ENCODE measurements around the gene HERC5.
"Not testable (repeated sequence)": the region's sequence is repeated elsewhere in the genome, so short reads cannot be mapped to it uniquely, and the experiment has no call there.

The HERC5 gene

DNA sequence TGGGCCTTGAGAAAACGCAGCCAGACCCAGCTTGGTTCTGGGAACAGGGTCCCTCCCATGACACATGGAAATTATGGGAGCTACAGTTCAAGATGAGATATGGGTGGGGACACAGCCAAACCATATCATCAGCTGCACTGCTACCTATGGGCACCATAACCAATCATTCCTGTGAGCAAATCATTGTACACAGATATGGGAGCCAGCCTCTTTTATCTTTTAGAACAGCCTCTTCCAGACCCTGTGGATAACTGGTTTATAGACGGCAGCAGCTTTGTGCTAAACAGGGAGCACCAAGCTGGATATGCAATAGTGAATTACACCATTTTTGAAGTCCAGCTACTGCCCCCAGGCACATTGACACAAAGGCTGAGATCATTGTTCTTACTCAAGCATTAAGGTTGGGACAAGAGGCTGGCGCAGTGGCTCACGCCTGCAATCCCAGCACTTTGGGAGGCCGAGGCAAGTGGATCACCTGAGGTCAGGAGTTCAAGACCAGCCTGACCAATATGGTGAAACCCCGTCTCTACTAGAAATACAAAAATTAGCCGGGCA is 8.6 kb upstream of the HERC5 start:
- DNase-seq (ENCODE audit: low read depth) = not testable (repeated sequence)

DNA sequence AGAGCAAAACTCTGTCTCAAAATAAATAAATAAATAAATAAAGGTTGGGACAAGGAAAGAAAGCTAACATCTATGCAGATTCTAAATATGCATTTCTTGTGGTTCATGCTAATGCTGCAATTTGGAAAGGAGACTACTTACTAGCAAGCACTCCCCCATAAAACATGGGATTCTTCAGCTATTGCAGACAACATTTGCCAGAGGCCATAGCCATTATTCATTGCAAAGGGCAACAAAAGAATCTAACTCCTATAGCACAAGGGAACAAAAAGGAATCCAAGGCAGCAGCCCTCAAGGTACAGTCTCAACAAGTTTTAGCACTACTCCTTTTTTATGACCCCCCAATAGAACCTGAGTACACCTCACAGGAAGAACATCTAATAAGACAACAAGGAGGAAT is 8.0 kb upstream of the HERC5 start:
- DNase-seq (ENCODE audit: low read depth) = no peak

DNA sequence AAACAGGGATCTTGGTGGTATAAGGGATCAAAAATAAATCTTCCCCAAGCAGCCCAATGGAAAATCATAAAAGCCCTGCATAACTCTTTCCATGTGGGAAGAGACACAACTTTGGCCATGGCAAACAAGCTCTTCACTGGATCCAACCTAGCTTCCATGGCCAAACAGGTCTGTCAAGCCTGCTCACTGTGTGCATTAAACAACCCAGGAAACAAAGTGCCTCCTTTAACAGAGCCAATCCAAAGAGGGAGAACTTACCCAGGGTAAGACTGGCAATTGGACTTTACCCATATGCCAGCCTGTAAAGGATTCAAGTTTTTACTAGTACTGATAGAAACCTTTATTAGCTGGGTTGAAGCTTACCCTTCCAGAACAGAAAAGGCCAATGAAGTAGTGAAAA is 7.6 kb upstream of the HERC5 start:
- no peak for DNase-seq (ENCODE audit: low read depth)

DNA sequence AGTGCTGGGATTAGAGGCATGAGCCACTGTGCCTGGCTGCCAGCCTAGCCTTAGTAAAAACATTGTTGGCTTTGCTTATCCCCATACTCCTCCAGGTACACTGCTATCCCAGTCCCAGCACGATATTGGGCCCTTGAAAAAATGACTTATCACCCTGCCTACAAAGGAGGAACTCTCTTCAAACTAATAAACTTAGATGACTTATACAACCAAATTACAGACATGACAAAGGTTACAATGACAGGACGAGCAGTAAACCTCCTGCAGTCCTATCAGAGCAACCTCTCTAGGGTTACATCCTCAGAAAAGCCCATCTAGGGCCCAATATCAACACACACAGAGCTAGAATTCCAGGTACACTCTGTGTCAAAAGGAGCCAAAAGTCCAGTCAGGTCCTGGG is 5.7 kb upstream of the HERC5 start:
- no peak for DNase-seq (ENCODE audit: low read depth)

DNA sequence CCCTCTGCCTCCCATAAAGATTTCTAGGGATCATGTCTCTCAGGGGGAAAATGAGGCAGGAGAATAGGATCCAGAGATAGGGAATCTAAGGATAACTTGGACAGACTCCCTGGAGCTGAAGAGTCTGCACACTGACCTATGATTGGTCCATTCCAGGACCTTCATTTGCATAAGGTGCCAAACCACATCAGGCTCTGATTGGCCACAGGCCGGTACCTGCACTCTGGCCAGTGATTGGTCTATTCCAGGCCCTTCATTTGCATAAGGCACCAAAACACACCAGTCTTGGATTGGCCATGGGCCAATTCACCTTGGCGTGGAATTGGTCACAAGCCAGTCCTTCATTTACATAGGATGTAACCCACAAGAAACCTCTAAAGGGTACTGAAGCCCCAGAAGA is 4.0 kb upstream of the HERC5 start:
- no peak for DNase-seq (ENCODE audit: low read depth)

DNA sequence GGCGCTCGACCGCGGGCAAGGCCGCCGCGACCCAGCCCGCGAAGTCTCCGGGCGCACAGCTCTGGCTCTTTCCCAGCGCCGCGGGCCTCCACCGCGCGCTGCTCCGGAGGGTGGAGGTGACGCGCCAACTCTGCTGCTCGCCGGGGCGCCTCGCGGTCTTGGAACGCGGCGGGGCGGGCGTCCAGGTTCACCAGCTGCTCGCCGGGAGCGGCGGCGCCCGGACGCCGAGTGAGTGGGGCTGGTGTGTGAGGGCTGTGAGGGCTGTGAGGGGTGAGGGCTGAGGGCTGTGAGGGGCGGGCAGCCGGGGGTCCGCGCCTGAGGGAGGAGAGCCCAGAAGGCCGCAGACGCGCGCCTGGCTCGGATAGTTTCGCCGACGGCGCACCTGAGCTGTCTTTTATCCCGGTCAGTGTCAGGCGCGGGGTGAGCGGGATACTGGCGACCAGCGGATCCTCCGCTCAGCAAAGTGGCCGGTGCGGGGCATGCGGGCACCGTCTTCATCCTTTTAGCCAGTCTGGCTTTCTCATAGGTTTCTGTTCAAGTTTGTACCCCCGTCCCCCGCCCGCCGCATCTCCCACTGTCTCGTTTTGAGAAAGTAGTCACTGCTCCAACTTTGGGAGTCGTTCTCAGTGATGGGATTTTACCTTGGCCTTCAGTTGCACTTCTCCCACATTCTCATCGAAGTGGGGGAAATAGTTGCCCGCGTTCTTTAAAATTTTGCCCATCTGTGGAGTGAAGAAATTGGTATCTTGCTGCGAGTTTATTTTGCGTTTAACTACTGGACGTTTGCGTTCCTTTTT is 586 bp downstream of the HERC5 start:
- DNase-seq (ENCODE audit: low read depth) = no peak

DNA sequence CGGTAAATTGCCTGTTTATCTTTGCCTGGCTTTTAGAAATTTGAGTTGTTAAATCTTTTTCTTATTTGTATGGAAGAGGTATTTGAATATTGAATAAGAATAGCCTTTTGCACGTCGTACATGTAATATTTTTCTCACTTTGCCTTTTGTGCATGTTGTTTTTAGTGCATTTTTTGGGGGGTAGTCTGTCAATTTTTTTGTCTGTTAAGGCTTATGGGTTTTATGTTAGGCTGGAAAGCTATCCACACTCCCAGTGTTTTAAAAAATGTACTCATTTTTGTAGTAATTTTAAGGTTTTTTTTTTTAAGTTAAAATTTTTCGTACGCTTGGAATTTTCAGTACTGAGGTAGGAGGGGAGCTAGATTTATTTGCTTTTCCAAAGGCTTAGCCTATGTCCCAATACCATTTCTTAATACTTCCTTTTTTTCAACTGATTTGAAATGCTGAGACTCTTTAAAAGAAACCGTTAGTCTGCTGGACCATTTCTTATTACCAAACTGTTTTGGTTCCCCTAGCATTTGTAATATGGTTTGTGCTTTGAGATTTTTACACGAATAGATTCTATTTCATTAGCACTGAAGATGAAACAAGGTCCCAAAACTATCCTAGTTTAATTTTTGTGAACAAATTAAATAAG is 1.3 kb downstream of the HERC5 start:
- no peak for DNase-seq (ENCODE audit: low read depth)

DNA sequence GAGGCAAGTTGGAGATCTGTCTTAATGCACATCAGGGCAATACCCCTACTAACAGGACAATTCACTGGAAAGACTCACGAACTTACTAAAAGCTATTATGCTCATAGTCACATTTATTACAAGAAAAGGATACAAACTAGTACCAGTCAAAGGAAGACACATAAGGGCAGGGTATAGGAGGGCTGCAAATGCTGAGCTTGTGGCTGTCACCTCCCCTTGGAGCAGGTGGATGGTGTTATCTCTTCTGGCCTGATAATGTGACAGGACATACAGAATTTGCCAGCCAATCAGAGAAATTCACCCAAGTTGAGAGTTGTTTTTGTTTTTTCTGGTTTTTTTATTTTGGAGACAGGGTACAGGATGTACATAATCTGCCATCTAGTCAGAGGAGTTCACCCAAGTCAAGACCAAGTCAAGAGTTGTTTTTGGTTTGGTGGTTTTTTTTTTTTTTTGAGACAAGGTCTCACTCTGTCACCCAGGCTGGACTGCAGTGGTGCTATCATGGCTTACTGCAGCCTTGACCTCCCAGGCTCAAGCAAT is 8.8 kb downstream of the HERC5 start:
- no peak for DNase-seq (ENCODE audit: low read depth)

DNA sequence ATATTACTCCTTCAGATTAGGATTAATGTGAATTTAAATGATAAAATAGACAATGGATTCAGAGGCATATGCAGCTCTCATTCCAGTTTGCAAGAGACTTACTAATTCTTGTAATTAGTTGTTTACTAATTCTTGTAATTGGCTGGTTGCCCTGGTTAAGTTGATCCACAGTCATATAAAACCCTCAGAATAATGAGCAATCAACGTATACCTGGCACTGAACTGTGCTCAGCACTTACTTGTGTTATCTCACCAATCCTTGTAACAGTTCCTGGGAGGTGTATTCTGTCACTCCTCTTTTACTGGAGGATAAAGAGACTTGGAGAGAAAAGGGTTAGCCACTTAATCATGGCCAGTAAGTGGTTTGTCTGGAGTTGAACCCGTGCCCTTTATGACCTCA is 10.5 kb downstream of the HERC5 start:
- DNase-seq (ENCODE audit: low read depth) = no peak

DNA sequence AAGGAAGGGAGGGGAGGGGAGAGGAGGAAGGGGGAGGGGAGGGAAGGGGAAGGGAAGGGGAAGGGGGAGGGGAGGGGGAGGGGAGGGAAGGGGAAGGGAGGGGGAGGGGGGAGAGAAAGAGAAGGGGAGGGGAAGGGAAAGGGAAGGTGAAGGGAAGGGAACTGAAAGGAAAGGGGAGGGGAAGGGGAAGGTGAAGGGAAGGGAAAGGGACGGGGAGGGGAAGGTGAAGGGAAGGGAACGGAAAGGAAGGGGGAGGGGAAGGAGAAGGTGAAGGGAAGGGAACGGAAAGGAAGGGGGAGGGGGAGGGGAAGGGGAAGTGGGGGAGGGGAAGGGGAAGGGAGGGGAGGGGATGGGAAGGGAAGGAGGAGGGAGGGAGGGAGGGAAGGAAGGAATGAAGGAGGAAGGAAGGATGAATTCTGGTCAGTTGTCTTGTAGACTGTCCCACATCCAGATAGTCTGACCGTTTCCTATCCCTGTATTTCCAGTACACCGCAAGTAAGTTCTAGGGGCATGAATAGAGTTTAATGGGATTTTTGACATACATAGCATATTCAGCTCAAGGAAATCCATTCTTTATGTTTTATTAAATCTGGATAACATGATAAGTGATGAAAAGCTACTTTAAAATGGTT is 20.4 kb downstream of the HERC5 start:
- DNase-seq (ENCODE audit: low read depth) = no peak

DNA sequence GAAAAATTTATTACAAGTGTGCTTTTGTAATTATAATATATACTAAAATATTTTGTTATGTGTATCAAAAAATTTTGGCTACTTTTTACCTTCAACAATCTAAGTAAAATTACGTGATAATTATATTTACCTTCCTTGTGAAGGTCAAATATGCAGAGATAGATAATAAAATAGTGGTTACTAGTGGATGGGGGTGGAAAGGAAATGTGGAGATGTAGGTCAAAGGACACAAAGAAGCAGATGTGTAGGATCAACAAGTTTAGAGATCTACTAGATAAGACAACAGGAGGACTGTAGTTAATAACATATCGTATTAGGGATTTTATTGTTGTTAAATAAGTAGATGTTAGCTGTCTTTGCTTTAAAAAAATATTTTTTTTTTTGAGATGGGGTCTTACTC is 21.3 kb downstream of the HERC5 start:
- no peak for DNase-seq (ENCODE audit: low read depth)

DNA sequence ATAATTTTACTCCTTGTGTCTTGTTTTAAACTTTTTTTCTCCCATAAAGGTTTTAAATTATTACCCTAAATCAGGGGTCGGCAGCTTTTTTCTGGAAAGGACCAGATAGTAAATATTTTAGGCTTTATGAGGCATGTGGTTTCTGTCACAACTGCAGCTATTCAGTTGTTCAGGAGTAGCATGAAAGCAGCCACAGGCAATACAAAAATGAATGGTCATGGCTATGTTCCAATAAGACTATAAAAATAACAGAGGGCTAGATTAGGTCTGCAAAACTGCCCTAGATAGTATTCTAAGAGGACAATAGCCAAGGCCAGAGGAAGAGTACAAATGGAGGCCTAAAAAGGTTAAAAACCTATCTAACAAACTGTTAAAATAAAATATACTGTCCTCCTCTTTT is 24.6 kb downstream of the HERC5 start:
- no peak for DNase-seq (ENCODE audit: low read depth)

DNA sequence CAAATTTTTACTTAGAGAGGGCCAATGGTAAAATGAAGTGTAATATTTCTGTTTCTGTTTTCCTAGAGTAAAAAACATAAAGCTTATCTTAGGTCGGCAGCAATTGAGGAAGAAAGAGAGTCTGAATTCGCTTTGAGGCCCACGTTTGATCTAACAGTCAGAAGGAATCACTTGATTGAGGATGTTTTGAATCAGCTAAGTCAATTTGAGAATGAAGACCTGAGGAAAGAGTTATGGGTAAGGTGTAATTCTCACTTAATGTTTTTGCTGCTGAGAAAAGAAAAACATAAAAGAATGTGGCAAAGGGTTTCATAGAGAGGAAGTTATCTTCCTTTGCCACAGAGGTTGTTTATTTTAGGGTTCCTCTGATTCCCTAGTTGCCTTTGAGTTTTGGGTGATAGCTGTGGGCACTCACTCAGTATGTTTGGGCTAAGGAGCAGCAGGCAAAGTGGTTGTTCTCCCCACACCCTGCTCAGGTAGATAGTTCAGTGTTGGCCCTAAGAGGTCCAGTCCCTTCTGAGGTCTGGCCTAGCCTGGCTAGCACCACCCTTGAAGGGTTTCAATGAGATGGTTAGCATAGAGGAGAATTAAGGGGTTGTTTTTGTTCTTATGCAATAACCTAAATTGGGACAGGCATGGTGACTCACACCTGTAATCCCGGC is 32.3 kb downstream of the HERC5 start:
- no peak for DNase-seq (ENCODE audit: low read depth)

DNA sequence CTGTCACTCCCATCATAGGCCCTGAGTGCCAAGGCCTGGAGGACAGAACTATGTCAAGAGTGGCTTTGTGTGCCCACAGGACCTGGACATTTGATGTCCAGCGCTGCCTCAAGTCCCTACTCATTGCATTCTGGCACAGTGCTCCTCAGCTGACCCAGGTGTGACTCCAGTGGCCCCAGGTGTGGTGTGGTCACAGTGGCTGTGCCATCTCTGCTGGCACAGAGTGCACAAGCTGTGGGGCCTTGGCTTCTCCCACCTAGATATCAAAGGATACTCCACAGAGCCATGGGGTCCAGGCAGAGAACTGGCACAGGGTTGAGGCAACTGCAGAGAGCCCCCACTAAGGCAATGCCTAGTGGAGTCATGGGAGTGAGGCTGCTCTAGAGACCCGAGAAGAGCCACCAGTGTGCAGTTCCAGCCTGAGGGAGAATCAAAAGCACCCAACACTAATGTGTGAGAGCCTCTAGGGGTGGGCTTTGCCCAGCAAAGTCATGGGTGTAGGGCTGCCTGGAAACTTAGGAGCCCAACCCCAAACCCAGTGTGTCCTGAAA is 41.0 kb downstream of the HERC5 start:
- DNase-seq (ENCODE audit: low read depth) = no peak

DNA sequence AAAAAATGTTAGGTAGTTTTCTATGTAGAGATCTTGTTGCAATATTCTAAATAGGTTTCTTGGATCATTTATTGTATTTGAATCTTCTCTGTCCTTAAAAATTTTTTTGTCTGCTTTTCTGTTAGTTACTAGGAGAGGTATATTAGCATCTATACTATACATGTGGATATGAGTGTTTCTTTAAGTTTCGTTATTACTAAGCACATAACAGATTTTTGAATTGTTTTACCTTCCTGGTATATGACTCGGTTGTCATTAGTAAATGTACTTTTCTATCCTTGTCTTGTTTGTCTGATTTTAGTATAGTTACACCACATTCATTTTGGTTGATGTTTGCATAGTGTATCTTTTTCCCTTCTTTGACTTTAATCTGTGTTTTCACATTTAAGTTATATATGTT is 46.4 kb downstream of the HERC5 start:
- no peak for DNase-seq (ENCODE audit: low read depth)

DNA sequence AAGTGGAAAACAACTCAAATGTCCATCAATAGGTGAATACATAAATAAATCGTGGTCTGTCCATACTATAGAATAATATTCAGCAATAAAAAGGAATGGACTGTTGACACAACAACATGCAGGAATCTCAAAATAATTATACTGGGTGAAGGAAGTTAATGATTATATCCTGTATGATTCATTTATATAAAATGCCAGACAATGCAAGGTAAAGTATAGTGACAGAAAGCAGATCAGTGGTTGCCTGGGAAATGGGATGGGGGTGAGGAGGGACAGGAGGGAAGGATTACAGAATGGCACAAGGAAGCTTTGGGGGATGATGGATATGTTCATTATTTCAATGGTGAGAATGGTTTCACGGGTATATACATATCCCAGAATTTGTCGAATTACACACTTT is 54.3 kb downstream of the HERC5 start:
- DNase-seq (ENCODE audit: low read depth) = no peak

DNA sequence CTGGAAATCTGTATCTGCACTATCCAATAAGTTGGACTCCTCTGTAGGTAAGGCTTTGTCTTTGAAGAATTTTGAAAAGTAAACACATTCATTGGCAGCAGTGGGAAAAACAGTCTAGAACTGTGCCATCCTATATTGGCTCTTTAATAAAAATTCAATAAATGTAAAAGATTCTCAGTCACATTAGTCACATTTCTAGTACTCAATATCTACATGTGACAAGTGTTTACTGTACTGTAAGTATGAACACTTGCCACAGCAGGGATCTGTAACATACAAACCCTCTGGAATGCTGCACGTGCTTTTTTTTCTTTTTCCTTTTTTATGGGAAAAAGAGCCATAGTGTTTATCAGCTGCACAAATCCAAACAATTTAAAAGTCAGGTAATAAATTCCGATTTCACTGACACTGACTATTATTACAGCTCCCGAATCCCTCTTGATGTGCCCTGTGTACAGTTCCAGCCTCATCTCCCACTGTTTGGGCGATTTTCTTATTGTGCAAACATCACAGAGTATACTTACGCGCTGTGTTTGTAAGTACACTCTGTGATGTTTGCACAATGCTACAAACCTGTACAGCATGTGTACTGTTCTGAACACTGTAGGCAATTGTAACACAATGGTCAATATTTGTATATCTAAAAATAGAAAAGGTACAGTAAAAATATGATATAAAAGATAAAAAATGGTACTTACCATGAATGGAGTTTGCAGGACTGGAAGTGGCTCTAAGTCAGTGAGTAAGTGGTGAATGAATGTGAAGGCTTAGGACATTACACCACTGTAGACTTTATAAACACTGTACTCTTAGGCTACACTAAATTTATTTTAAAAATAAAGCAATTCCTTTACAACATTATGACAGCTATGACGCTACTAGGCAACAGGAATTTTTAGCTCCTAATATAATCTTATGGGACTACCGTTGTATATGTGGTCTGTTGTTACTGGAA is 57.9 kb downstream of the HERC5 start:
- no peak for DNase-seq (ENCODE audit: low read depth)

DNA sequence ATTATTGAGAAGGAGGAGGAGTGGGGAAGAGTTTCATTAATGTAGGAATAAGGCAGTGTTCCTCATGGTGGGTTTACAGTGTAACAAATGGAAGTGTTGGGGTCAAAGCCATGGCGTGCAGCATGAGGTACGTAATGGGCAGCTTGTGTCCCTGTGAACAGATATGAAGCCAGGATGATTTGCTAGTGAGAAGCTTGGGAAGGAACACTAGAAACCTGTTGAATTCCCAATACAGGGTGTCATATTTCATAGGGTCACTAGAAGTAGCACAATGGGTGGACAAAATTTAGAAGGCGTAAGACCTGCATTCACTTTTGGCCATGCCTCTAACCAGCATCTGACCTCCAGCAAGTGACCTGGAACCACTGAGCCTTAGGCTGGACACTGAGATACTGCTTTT is 59.8 kb downstream of the HERC5 start:
- DNase-seq (ENCODE audit: low read depth) = no peak

DNA sequence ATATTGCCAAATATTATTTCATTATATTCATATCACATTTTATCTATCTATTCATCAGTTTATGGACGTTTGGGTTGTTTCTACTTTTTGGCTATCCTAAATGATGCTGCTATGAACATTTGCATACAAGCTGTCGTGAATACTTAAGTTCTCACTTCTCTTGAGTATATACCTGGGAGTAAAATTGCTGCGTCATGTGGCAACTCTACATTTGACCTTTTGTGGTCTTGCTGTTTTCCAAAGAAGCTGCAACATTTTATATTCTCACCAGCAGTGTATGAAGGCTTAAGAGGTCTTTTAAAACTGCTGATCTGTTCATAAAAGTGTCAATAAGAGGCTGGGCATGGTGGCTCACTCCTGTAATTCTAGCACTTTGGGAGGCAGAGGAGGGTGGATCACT is 60.9 kb downstream of the HERC5 start:
- DNase-seq (ENCODE audit: low read depth) = no peak

DNA sequence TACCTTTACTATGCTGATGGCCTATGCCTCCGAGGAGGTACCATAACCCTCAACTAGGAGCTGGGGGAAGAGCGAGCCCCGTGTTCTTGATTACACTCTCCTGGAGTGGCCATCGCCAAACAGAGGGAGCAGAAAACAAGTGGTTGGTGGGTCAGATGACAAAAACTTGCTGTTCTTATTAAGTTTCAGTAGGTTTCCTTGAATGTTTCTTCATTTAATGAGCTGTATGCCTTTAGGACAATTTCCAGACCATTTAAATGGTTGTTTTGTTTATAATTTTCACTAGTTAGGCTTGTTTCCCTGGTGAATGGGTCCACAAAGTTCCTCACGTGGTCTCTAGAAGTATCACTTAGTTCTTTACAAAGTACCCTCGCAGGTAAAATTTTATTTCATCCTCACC is 62.0 kb downstream of the HERC5 start:
- no peak for DNase-seq (ENCODE audit: low read depth)
